Left renal pelvis (tissue), 4 donors: ENCODE measurements around the gene PLEKHG5. TPM values are rescaled to one million over a fixed set of nuclear protein-coding genes. Genes with fewer than 3 reads are reported as not detected.

Source experiments
- DNase-seq, 4 donors: peaks; one replicate each; pipeline ENCODE4 v3.0.0-alpha.2; 2013; ENCODE audit warnings: low read depth in 4 of 4, low spot score in 3 of 4
- polyA plus RNA-seq, 4 donors: library from polyadenylated mRNA; unstranded; fragments of 120-200 nt; gene quantifications; one replicate each; pipeline ENCODE4 v1.2.1, GENCODE V29; 2013; ENCODE audit not compliant: insufficient read length in 4 of 4

PLEKHG5 gene
- polyA plus RNA-seq, 4 donors: 10.9 to 23.5 (median 14.0) TPM

- no peak for DNase-seq
These were observed 73.4 kb downstream of the PLEKHG5 start for GRCh38 chr1:6417961-6418667.

Other genes with a start within 250 kb of the PLEKHG5 start
- not detected for gene HES3, start 247.5 kb downstream of the PLEKHG5 start, polyA plus RNA-seq
- gene GPR153, start 230.6 kb downstream of the PLEKHG5 start, polyA plus RNA-seq: 1 to 10 TPM; 6.3 to 7.9 (median 7.5) TPM
- gene ACOT7, start 97.9 kb downstream of the PLEKHG5 start, polyA plus RNA-seq: 10 to 100 TPM; 18.2 to 34.2 (median 27.5) TPM
- gene HES2, start 71.7 kb downstream of the PLEKHG5 start, polyA plus RNA-seq: under 1 TPM; 0.08 to 0.69 (median 0.34) TPM
- 10 to 100 TPM in 3 of 4 donors, 1 to 10 TPM in 1; 7.6 to 23.5 (median 11.8) TPM for gene ESPN, start 66.9 kb downstream of the PLEKHG5 start, polyA plus RNA-seq
- gene TNFRSF25, start 25.5 kb downstream of the PLEKHG5 start, polyA plus RNA-seq: 10 to 100 TPM in 3 of 4 donors, 1 to 10 TPM in 1; 8.8 to 27.7 (median 12.4) TPM
- 10 to 100 TPM; 15.5 to 23.1 (median 19.3) TPM for gene NOL9, start 62.8 kb upstream of the PLEKHG5 start, polyA plus RNA-seq
- gene TAS1R1, start 63.6 kb upstream of the PLEKHG5 start, polyA plus RNA-seq: under 1 TPM in 2 of 4 donors, not detected in 2; 0.06 to 0.15 TPM
- 10 to 100 TPM; 19.3 to 50.7 (median 27.3) TPM for gene ZBTB48, start 88.3 kb upstream of the PLEKHG5 start, polyA plus RNA-seq
- 10 to 100 TPM; 11.5 to 18.3 (median 13.3) TPM for gene KLHL21, start 111.2 kb upstream of the PLEKHG5 start, polyA plus RNA-seq
- gene PHF13, start 122.1 kb upstream of the PLEKHG5 start, polyA plus RNA-seq: 10 to 100 TPM; 24.5 to 32.8 (median 26.1) TPM
- gene THAP3, start 133.2 kb upstream of the PLEKHG5 start, polyA plus RNA-seq: 10 to 100 TPM; 15.1 to 25.8 (median 16.3) TPM
- 10 to 100 TPM; 31.1 to 73.4 (median 61.8) TPM for gene DNAJC11, start 210.1 kb upstream of the PLEKHG5 start, polyA plus RNA-seq